Measurements from ENCODE around the gene ANKRD22.
A peak's percentile ranks its signal among the peaks of the same experiment; 100 is the strongest.

ANKRD22 gene

DNA sequence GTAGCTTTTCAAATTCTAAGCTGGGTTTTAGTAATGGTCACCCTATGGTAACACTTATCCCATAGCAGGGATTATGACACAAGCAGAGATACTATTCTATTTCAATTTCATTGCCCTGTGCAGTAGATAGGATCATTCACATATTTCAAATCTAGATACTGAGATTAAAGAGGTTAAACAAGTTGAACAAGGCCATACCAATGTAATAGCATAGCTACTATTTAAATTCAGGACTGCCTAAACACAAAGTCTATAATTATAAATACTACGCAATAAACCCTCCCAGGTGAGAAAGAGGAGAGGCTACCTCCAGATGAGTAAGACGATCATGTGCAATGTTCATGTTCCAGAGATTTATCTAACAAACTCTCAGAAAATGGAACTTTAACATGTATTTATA, 48.0 kb downstream of the ANKRD22 start:
- TF ChIP-seq, protein P1, sequence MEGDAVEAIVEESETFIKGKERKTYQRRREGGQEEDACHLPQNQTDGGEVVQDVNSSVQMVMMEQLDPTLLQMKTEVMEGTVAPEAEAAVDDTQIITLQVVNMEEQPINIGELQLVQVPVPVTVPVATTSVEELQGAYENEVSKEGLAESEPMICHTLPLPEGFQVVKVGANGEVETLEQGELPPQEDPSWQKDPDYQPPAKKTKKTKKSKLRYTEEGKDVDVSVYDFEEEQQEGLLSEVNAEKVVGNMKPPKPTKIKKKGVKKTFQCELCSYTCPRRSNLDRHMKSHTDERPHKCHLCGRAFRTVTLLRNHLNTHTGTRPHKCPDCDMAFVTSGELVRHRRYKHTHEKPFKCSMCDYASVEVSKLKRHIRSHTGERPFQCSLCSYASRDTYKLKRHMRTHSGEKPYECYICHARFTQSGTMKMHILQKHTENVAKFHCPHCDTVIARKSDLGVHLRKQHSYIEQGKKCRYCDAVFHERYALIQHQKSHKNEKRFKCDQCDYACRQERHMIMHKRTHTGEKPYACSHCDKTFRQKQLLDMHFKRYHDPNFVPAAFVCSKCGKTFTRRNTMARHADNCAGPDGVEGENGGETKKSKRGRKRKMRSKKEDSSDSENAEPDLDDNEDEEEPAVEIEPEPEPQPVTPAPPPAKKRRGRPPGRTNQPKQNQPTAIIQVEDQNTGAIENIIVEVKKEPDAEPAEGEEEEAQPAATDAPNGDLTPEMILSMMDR (IDR thresholded peaks at IDR 0.05) = no peak

DNA sequence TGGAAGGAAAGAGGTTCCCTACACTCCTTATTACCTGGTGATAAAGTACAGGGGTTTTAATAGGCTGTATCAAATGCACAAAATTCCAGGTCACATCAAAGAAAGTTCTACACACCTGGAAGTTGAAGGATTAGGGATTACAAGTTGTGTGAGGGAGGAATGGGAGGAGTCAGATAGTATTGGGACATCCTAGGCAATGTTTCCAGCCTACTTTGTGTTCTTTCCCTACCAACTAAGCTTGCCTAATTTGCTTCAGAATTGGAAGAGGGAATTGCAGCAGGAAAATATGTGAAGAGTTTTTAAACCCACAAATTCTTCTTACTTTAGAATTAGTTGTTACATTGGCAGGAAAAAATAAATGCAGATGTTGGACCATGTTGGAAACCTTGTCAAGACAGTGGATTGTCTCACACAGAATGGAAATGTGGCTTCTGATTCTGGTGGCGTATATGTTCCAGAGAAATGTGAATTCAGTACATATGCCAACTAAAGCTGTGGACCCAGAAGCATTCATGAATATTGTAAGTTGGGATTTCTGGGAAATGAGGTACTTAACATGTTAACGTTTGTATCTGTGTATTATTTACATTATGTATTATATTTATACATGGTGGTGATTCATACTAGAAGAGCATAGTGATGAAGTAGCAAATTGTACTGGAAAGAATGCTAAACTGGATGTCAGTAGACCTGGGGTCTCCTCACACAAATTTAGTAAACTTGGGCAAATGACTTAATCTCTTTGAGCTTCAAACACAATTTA, 48.9 kb downstream of the ANKRD22 start, which contains the start of gene LIPM:
Gene LIPM (plus strand): TSS at position 208 of the 763 bp plus-strand sequence. CDS start 167 bp downstream, at position 375.
- TF ChIP-seq, protein P1 (IDR thresholded peaks at IDR 0.05) = no peak

DNA sequence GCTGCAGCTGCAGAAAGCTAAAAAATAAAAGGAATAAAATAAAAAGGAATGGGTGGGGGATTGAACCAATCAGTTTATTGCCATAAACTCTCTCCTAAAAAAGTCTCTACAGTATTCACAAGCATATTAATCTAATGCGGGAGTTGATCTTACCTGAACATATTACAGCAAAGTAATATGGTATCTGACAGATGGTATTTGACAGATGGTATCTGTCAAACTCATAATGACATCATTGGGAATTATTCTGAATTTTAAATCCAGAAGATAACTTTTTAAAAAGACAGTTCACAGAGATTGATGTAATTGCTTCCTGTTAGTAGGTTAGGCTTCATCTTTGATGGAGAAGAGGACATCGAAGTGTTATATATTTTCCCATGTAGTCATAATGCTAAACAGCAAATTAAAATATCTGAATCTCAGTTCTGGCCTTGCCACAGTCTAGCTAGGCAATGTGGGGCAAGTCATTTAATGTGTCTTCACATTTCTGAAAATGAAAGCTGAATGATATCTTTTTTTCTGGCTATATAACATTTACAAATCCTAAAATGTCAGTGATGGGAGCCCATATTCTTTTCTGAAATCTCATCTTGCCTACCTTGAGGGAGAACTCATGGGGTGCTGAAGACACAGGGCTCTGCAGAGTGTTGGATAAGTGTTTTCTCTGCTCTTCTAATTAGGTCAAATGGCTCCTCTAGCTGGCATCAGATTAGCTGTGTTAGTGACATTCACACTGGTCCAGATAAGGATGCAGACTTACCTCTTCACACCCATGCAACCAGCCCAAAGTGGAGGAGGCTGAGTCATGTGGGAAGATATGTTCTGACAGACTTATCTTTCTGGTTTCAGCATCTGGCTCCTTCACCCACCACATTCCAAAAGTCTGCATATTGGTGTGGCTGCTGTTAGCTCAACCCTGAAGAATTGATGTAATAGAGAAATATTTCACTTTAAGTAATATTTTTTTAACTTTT, 51.2 kb downstream of the ANKRD22 start:
- TF ChIP-seq, protein P1 (IDR thresholded peaks at IDR 0.05) = no peak

DNA sequence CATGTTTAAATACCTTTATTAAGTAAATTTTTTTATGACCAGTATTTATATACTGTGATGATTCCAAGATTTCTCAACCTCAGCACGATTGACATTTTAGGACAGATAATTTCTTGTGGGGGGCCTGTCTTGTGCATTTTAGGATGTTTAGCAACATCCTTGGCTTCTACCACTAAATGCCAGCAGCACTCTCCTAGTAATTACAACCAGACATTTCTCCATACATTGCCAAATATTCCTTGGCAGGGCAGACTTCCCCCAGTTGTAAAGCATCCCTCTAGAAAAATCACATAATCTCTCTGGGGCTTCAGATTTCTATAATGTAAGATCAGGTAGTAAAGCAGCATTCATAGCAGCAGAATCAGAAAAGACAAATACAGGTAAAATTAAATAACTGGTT, 56.9 kb downstream of the ANKRD22 start:
- TF ChIP-seq, protein P1 (IDR thresholded peaks at IDR 0.05) = no peak

DNA sequence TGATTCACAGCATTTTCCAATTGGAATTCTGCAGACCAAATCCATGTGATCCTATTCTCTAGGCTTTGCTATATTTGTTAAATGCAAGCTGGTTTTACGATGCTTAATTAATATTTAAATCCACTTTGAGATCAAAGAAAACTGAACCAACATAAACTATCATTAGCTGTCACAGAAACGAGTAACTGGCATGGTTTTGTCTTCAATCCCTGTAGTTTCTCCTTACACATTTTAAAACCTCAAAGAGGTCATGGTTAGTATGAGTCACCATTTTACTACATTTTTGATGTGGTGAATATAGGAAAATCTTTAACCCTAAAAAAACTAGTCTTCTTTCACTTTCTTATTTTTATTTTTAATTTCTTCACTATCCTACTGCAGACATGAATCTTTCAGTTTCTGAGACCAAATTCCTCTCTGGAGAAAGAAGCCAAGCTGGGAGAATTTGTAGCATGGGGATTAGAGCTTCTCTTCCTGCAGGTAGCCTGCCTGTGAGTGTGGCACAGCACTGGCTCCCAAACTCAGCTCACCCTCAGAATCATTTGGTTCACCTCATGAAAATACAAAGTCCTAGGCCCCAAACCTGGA, 57.8 kb downstream of the ANKRD22 start:
- TF ChIP-seq, protein P1 (IDR thresholded peaks at IDR 0.05) = no peak

DNA sequence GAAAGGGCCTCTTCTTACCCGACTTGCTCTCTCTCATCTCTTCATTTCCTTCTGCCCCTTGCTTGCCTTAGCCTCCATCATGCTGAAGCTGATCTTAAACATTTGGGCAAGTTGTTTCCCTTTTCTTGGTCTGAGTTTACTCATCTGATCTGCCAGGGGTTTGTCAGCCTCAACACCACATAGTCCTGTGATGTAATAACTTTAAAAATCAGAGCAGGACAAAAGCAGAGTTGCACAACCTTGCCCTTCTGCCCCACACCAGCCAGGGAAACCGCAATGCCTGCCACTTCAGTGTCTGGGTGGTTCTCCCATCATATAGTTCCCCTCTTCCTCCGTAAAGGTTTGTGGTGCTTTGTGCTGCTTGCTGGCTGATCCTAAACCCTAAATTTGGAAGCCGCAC, 59.0 kb downstream of the ANKRD22 start:
- TF ChIP-seq, protein P1 (IDR thresholded peaks at IDR 0.05) = no peak

DNA sequence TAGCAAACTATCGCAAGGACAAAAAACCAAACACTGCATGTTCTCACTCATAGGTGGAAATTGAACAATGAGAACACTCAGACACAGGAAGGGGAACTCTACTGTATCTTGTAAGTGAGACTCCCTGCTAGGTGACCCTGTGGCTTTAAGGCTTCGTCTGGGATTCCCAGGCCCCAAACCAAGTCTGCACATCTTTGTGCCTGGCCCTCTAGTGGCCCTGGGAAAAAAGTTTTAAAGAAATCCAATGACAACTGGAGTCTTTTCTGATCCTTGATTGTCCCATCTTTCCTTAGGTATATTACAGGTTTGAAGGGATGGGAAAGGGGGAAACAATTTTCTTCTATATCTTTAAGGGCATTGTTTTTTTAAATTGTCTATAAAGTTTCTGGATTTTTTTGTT, 59.7 kb downstream of the ANKRD22 start:
- TF ChIP-seq, protein P1 (IDR thresholded peaks at IDR 0.05) = peak; percentile 47; the same call in 1 of the 2 replicates

All from LNCAP (cell line).